Erythroblast (primary cell): ENCODE measurements around the gene PRMT7.

Experiments
- DNase-seq, 2 experiments: peaks; one replicate each; lab custom pipeline; 2025; lab: John Stamatoyannopoulos, UW
- GATA1 ChIP-seq: IDR thresholded peaks from 2 replicates; pipeline ENCODE4 v1.6.1; 2011; ENCODE audit warnings: low read depth, mild to moderate bottlenecking, control low read depth, low read length, moderate library complexity
- POLR2A ChIP-seq: IDR thresholded peaks from 2 replicates; pipeline ENCODE4 v1.6.1; 2011; ENCODE audit warnings: mild to moderate bottlenecking, low read length

Gene PRMT7

GRCh38 chr16:68310774-68311511 lies at the start of gene PRMT7, which contains the start of gene SLC7A6OS:
Gene PRMT7 (plus strand): TSS chr16:68311019. CDS start chr16:68315980, 4,961 bp downstream.
Gene SLC7A6OS (minus strand): TSS chr16:68310946. CDS start chr16:68310926, 20 bp downstream.
- TF ChIP-seq POLR2A = peak; percentile 92
- TF ChIP-seq GATA1 = no peak
- peak; percentile 94 to 95 for DNase-seq

- TF ChIP-seq POLR2A (no peak), GATA1 (no peak)
- DNase-seq = no peak
These were observed 47.2 kb upstream of the PRMT7 start for GRCh38 chr16:68263559-68264127.

- peak; percentile 66 for TF ChIP-seq POLR2A
- no peak for TF ChIP-seq GATA1
- DNase-seq = peak; percentile 91 to 95
These were observed 46.4 kb upstream of the PRMT7 start, which contains the start of gene SLC7A6 for GRCh38 chr16:68264128-68265077. Gene SLC7A6 (plus strand): TSS chr16:68264526. CDS start chr16:68274727, 10,201 bp downstream.

- no peak for TF ChIP-seq POLR2A
- no peak for TF ChIP-seq GATA1
- DNase-seq = peak; percentile 65 to 69
These were observed 45.5 kb upstream of the PRMT7 start for GRCh38 chr16:68265078-68265920.

GRCh38 chr16:68267612-68268405 lies 43.0 kb upstream of the PRMT7 start:
- TF ChIP-seq POLR2A (no peak), GATA1 (no peak)
- no peak for DNase-seq

GRCh38 chr16:68269793-68270192 lies 41.0 kb upstream of the PRMT7 start:
- TF ChIP-seq GATA1 (no peak), POLR2A (no peak)

GRCh38 chr16:68270353-68270752 lies 40.5 kb upstream of the PRMT7 start:
- TF ChIP-seq POLR2A (no peak), GATA1 (no peak)
- no peak for DNase-seq

More at GRCh38 chr16:68269793-68270192, 41.0 kb upstream of the PRMT7 start:
- DNase-seq = no peak

- no peak for DNase-seq
- TF ChIP-seq POLR2A (no peak), GATA1 (no peak)
These were observed 38.2 kb upstream of the PRMT7 start for GRCh38 chr16:68272507-68273209.

- TF ChIP-seq GATA1 = no peak
- no peak for DNase-seq
These were observed 37.4 kb upstream of the PRMT7 start for GRCh38 chr16:68273459-68273858.

- TF ChIP-seq GATA1 (no peak), POLR2A (no peak)
These were observed 36.9 kb upstream of the PRMT7 start for GRCh38 chr16:68273896-68274295.

GRCh38 chr16:68274441-68274840 lies 36.4 kb upstream of the PRMT7 start:
- DNase-seq = no peak
- TF ChIP-seq POLR2A (no peak), GATA1 (no peak)

More at GRCh38 chr16:68273896-68274295, 36.9 kb upstream of the PRMT7 start:
- no peak for DNase-seq

- no peak for TF ChIP-seq POLR2A
- TF ChIP-seq GATA1 = no peak
- DNase-seq = no peak
These were observed 35.1 kb upstream of the PRMT7 start for GRCh38 chr16:68275611-68276191.
